GM12892 (cell line): ENCODE measurements around the gene TACSTD2.

Experiments
- POLR2A ChIP-seq: IDR thresholded peaks from 2 replicates; pipeline ENCODE4 v1.6.1; 2011; ENCODE audit warnings: low read depth, low read length, control low read depth
- POLR2AphosphoS5 ChIP-seq: IDR thresholded peaks from 2 replicates; pipeline ENCODE4 v1.6.1; 2011; ENCODE audit warnings: low read depth, low read length, control low read depth
- TAF1 ChIP-seq: IDR thresholded peaks from 2 replicates; pipeline ENCODE4 v1.6.1; 2011; ENCODE audit warnings: low read depth, mild to moderate bottlenecking, control low read depth, low read length, borderline replicate concordance

DNA sequence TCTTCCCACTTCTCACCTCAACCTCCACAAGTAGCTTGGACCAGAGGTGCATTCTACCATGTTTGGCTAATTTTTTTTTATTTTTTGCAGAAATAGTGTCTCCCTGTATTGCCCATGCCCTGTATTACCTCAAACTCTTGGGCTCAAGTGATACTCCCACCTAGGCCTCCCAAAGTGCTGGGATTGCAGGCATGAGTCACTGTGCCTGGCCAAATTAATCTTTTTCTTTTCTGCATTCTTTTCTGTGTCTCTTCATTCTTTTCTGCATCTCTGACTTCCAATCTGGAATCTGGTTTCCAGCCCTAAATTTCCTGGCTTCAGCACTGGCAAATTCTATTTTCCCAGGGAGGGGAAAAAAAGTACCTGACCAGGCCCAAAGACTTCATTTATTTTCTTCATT lies 31.2 kb upstream of the TACSTD2 start:
- no peak for TF ChIP-seq POLR2AphosphoS5
- no peak for TF ChIP-seq POLR2A
- TF ChIP-seq TAF1 = no peak
